Measurements from ENCODE around the gene MIAT. TPM values are rescaled to one million over a fixed set of nuclear protein-coding genes. Genes with fewer than 3 reads are reported as not detected.

Gene MIAT
- total and polyA plus RNA-seq, 2 of the 8 experiments (the other 6 are each of a cell fraction or from before 2014, with no cell fraction given): 27.6 to 36.0 TPM

DNA sequence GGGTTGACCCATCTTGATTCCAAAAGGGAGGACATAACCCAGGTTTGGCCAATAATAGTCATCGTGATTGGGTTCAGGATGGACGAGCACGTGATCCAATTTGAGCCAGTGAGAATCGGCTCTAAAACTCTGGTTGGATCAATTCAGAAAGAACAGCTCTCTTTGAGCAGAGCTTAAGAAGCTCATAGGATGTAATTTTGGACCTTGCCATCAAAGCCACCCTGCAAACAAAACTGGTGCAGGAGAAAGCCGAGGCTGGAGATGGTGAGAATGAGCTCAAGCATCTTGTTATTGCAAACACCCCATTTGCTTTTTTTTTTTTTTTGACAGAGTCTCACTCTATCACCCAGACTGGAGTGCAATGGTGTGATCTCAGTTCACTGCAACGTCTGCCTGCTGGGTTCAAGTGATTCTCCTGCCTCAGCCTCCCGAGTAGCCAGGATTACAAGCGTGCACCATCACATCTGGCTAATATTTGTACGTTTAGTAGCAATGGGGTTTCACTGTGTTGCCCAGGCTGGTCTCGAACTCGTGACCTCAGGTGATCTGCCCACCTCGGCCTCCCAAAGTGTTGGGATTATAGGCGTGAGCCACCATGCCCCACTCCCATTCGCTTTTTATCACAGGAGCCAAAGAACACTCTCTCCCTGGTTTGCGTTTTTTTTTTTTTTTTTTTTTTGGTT is 13.8 kb upstream of the MIAT start (continued):
- TF ChIP-seq SRF (IDR thresholded peaks at IDR 0.05; ENCODE audit: low read depth, low read length): no peak
- TF ChIP-seq BACH1 (IDR thresholded peaks at IDR 0.05; ENCODE audit: low read length): no peak
- no peak for TF ChIP-seq RXRA (IDR thresholded peaks at IDR 0.05; ENCODE audit: insufficient read depth, low read depth, low read length)
- TF ChIP-seq SP2 (IDR thresholded peaks at IDR 0.05; ENCODE audit: low read length): no peak
- no peak for TF ChIP-seq CHD1 (IDR thresholded peaks at IDR 0.05; ENCODE audit: low read depth, low read length)
- TF ChIP-seq KDM4A (IDR thresholded peaks at IDR 0.05; ENCODE audit: low read depth, low read length, severe bottlenecking): no peak
- TF ChIP-seq EZH2 (IDR thresholded peaks at IDR 0.05; ENCODE audit: low read depth, low read length, severe bottlenecking): no peak
- TF ChIP-seq RAD21 (IDR thresholded peaks at IDR 0.05 in 1 of 2, conservative IDR thresholded peaks at IDR 0.05 in 1 of 2; ENCODE audit: low read depth in 2 of 2, low read length in 2 of 2): no peak
- TF ChIP-seq CBX5 (IDR thresholded peaks at IDR 0.05; ENCODE audit: low read depth, low read length): no peak
- TF ChIP-seq TBP (IDR thresholded peaks at IDR 0.05; ENCODE audit: low read depth, low read length): no peak

Measured in H1 (cell line).